Esophagus muscularis mucosa (tissue), 4 donors: ENCODE data around the gene MAP1A. TPM values are rescaled to one million over a fixed set of nuclear protein-coding genes. Genes with fewer than 3 reads are reported as not detected.
"Not testable (repeated sequence)": the region's sequence is repeated elsewhere in the genome, so short reads cannot be mapped to it uniquely, and the experiment has no call there.

Source experiments
- DNase-seq: peaks from one replicate; pipeline ENCODE4 v3.0.0-alpha.2; 2017; ENCODE audit errors: extremely low spot score
- H3K27ac ChIP-seq, 4 donors: fragments of 200-600 bp; sonication (generic); replicated peaks in 1 of 4; 1 replicate in 3 of 4; 2 replicates in 1 of 4; pipeline ENCODE4 v1.5.1; 2016 to 2019; ENCODE audit warnings: mild to moderate bottlenecking in 1 of 4
- H3K27me3 ChIP-seq, 4 donors: fragments of 200-600 bp; sonication (generic); one replicate each; pipeline versions ENCODE4 v1.5.1 to v1.6.0; 2016 to 2019
- H3K36me3 ChIP-seq, 4 donors: fragments of 200-600 bp; sonication (generic); one replicate each; pipeline ENCODE4 v1.5.1; 2016 to 2019
- H3K4me1 ChIP-seq, 4 donors: fragments of 200-600 bp; sonication (generic); one replicate each; pipeline ENCODE4 v1.5.1; 2016 to 2019
- H3K4me3 ChIP-seq, 4 donors: fragments of 200-600 bp; sonication (generic); 1 replicate in 2 of 4; 2 replicates in 2 of 4; pipeline ENCODE4 v1.5.1; 2016 to 2019; ENCODE audit warnings: mild to moderate bottlenecking in 4 of 4, moderate library complexity in 1 of 4
- H3K9me3 ChIP-seq, 4 donors: fragments of 200-600 bp; sonication (generic); 1 replicate in 3 of 4; 2 replicates in 1 of 4; pipeline ENCODE4 v1.5.1; 2016 to 2019
- CTCF ChIP-seq, 3 experiments: fragments of 200-600 bp in 2 of 3; fragments of 450-650 bp in 1 of 3; sonication (generic) in 2 of 3; IDR thresholded peaks; one replicate each; pipeline ENCODE4 v1.5.1; 2017 to 2019; ENCODE audit warnings: antibody characterized with exemption in 3 of 3, mild to moderate bottlenecking in 2 of 3, moderate library complexity in 1 of 3
- EP300 ChIP-seq: sonication (generic); formaldehyde crosslinking; IDR thresholded peaks from one replicate; pipeline ENCODE4 v1.6.1; 2017; ENCODE audit warnings: antibody characterized with exemption
- POLR2A ChIP-seq: fragments of 450-650 bp; IDR thresholded peaks from one replicate; pipeline ENCODE4 v1.6.1; 2017; ENCODE audit warnings: antibody characterized with exemption, moderate library complexity, mild to moderate bottlenecking, low read depth
- POLR2AphosphoS5 ChIP-seq, 2 donors: sonication (generic); formaldehyde crosslinking; IDR thresholded peaks; one replicate each; pipeline ENCODE4 v1.6.1; 2017; ENCODE audit warnings: antibody characterized with exemption in 2 of 2
- WGBS: methylation state at CpG from one replicate; pipeline ENCODE4 v1.1.5; 2018; 5-methylcytosine and 5-hydroxymethylcytosine counted together
- intact Hi-C: fragments of 100-400 bp; cut with DNase I; formaldehyde crosslinking; loops from one replicate; pipeline ENCODE4 v1.15.1; 2023
- total RNA-seq, 4 donors: library from RNA; depleted of rRNA; stranded (reverse); fragments of >200 nt; gene quantifications; one replicate each; pipeline versions ENCODE4 v1.1.0 to v1.2.1, GENCODE V29; 2016

MAP1A gene
- total RNA-seq, 4 donors from 2014 or later: 30.0 to 59.5 (median 37.4) TPM

- Histone ChIP-seq H3K27ac (no peak overlapping the region), H3K4me3 (no peak overlapping the region), H3K9me3 (no peaks in the 10 kb centered on the region), H3K4me1 (peaks cover 0 to 10% (median 4%) of the 10 kb centered on the region in 4 donors), H3K36me3 (peaks cover 3 to 63% (median 37%) of the 10 kb centered on the region in 4 donors), H3K27me3 (no peaks in the 10 kb centered on the region)
- no peak for DNase-seq
- 74% methylated on average over 3 of the region's 11 CpGs for WGBS
- intact Hi-C loops: no loop called here
- TF ChIP-seq CTCF (IDR thresholded peaks at IDR 0.05) (no peak), POLR2A (no peak), POLR2AphosphoS5 (IDR thresholded peaks at IDR 0.05) (no peak), EP300 (no peak)
Measured at GRCh38 chr15:43528542-43529007, 11.2 kb downstream of the MAP1A start.

GRCh38 chr15:43529141-43529540, 11.7 kb downstream of the MAP1A start:
- intact Hi-C loops: no loop called here
- Histone ChIP-seq H3K27me3 (no peaks in the 10 kb centered on the region), H3K9me3 (no peaks in the 10 kb centered on the region), H3K36me3 (peaks cover 0 to 62% (median 35%) of the 10 kb centered on the region in 4 donors), H3K4me1 (peaks cover 0 to 10% (median 4%) of the 10 kb centered on the region in 4 donors), H3K4me3 (no peak overlapping the region), H3K27ac (no peak overlapping the region)
- TF ChIP-seq POLR2AphosphoS5 (IDR thresholded peaks at IDR 0.05) (no peak), CTCF (IDR thresholded peaks at IDR 0.05) (no peak), EP300 (no peak), POLR2A (no peak)
- 90% methylated on average over 14 of the region's 15 CpGs for WGBS
- DNase-seq: no peak

- TF ChIP-seq POLR2A: no peak
- no peak for TF ChIP-seq EP300
- TF ChIP-seq POLR2AphosphoS5 (IDR thresholded peaks at IDR 0.05): no peak
- no peak for TF ChIP-seq CTCF (IDR thresholded peaks at IDR 0.05)
- H3K27ac ChIP-seq: no peak overlapping the region
- H3K36me3 ChIP-seq: peaks cover 0 to 62% (median 38%) of the 10 kb centered on the region in 4 donors
- no peak for DNase-seq
- H3K4me1 ChIP-seq: peaks cover 0 to 10% (median 4%) of the 10 kb centered on the region in 4 donors
- WGBS: 86% methylated on average over 9 of the region's 12 CpGs
- no peaks in the 10 kb centered on the region for H3K9me3 ChIP-seq
- H3K27me3 ChIP-seq: no peaks in the 10 kb centered on the region
- intact Hi-C loops: no loop called here
- H3K4me3 ChIP-seq: no peak overlapping the region
Measured at GRCh38 chr15:43529587-43530345, 12.4 kb downstream of the MAP1A start.

DNA sequence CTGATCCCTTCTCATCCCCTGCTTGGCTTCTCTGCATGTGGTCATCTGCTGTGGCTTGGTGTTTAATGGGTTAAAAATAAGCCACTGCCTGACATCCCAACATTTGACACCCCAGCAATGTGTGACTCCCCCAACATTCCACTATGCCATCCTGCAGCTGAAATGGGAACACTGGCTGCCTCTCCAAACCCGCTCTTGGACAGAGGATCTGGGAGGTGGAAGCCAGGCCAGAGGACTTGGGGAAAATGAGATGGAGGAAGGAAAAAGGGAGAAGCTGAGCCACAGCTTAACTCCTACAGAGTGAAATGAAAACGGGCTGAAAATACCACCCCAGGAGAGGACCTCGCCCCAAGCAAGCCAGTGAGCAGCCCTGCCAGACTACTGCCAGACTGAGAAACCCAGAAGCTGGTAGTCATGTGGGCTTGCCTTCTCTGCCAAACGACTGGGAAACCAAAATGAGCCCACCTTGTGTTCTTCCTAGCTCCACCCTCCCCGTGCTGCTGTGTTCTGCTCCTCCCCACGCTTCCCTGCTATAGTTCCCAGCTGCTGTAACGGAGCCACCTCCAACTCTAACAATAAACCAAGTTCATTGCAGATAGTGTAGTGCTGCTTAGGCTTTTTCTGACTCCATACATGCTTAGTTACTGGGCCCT, 13.7 kb downstream of the MAP1A start:
- Histone ChIP-seq H3K27me3 (no peaks in the 10 kb centered on the region), H3K36me3 (peaks cover 0 to 56% (median 35%) of the 10 kb centered on the region in 4 donors), H3K9me3 (no peaks in the 10 kb centered on the region), H3K4me3 (no peak overlapping the region), H3K4me1 (peaks cover 0 to 10% (median 4%) of the 10 kb centered on the region in 4 donors), H3K27ac (peak overlapping the region in 2 of 4 donors; percentile 20 to 27)
- TF ChIP-seq POLR2AphosphoS5 (IDR thresholded peaks at IDR 0.05): no peak
- no peak for TF ChIP-seq POLR2A
- no peak for TF ChIP-seq CTCF (IDR thresholded peaks at IDR 0.05)
- TF ChIP-seq EP300: no peak
- intact Hi-C loops: no loop called here
- 32% methylated on average over 7 of the region's 7 CpGs for WGBS
- DNase-seq: no peak

GRCh38 chr15:43532826-43533225, 15.4 kb downstream of the MAP1A start:
- H3K27me3 ChIP-seq, H3K27ac ChIP-seq, intact Hi-C loops, H3K4me3 ChIP-seq, DNase-seq, H3K9me3 ChIP-seq: not testable (repeated sequence)
- 80% methylated on average over 5 of the region's 5 CpGs for WGBS
- H3K36me3 ChIP-seq: peaks cover 0 to 39% (median 27%) of the 10 kb centered on the region in 4 donors
- peaks cover 0 to 10% (median 4%) of the 10 kb centered on the region in 4 donors for H3K4me1 ChIP-seq
